Hepatocyte (in vitro differentiated cells): ENCODE measurements around the gene RASGRP1. TPM values are rescaled to one million over a fixed set of nuclear protein-coding genes. Genes with fewer than 3 reads are reported as not detected.

ENCODE experiments used
- DNase-seq: peaks from one replicate; pipeline ENCODE4 v3.0.0-alpha.2; 2016; ENCODE audit warnings: low spot score
- H2AFZ ChIP-seq: fragments of 200-600 bp; sonication (generic); 2 replicates; pipeline ENCODE4 v1.6.0; 2016; ENCODE audit warnings: antibody characterized with exemption, mild to moderate bottlenecking
- H3K27ac ChIP-seq: fragments of 200-600 bp; sonication (generic); 2 replicates; pipeline ENCODE4 v1.5.1; 2016; ENCODE audit warnings: mild to moderate bottlenecking
- H3K27me3 ChIP-seq: fragments of 200-600 bp; sonication (generic); 2 replicates; pipeline ENCODE4 v1.6.1; 2016
- H3K36me3 ChIP-seq: fragments of 200-600 bp; sonication (generic); replicated peaks from 2 replicates; pipeline ENCODE4 v1.5.1; 2016; ENCODE audit warnings: low read depth; ENCODE audit not compliant: insufficient read depth
- H3K4me1 ChIP-seq: fragments of 200-600 bp; sonication (generic); 2 replicates; pipeline ENCODE4 v1.5.1; 2016; ENCODE audit warnings: mild to moderate bottlenecking, moderate library complexity; ENCODE audit not compliant: insufficient read depth
- H3K4me2 ChIP-seq: fragments of 200-600 bp; sonication (generic); 2 replicates; pipeline ENCODE4 v1.6.0; 2016
- H3K4me3 ChIP-seq: fragments of 200-600 bp; sonication (generic); 2 replicates; pipeline ENCODE4 v1.5.1; 2016; ENCODE audit warnings: mild to moderate bottlenecking
- H3K79me2 ChIP-seq: fragments of 200-600 bp; sonication (generic); 2 replicates; pipeline ENCODE4 v1.6.0; 2017; ENCODE audit warnings: mild to moderate bottlenecking
- H3K9me2 ChIP-seq: fragments of 200-600 bp; sonication (generic); replicated peaks from 2 replicates; pipeline ENCODE4 v1.6.0; 2017; ENCODE audit warnings: mild to moderate bottlenecking; ENCODE audit not compliant: insufficient read depth
- H3K9me3 ChIP-seq: fragments of 200-600 bp; sonication (generic); 2 replicates; pipeline ENCODE4 v1.5.1; 2016; ENCODE audit warnings: low read depth, mild to moderate bottlenecking
- H4K20me1 ChIP-seq: fragments of 200-600 bp; sonication (generic); 2 replicates; pipeline ENCODE4 v1.6.0; 2016; ENCODE audit warnings: mild to moderate bottlenecking; ENCODE audit not compliant: insufficient read depth, poor library complexity, severe bottlenecking
- CTCF ChIP-seq: fragments of 200-600 bp; sonication (generic); IDR thresholded peaks from 2 replicates; pipeline ENCODE4 v1.5.1; 2016; ENCODE audit warnings: antibody characterized with exemption, mild to moderate bottlenecking; ENCODE audit not compliant: poor library complexity
- EZH2 ChIP-seq: fragments of 200-600 bp; sonication (generic); IDR thresholded peaks from 2 replicates; pipeline ENCODE4 v1.6.1; 2016; ENCODE audit warnings: antibody characterized with exemption, mild to moderate bottlenecking, borderline replicate concordance
- EZH2phosphoT487 ChIP-seq: fragments of 200-600 bp; sonication (generic); IDR thresholded peaks from one replicate; pipeline ENCODE4 v1.6.1; 2018; ENCODE audit warnings: antibody characterized with exemption, mild to moderate bottlenecking, low read depth, moderate library complexity; ENCODE audit not compliant: unreplicated experiment, severe bottlenecking
- WGBS: methylation state at CpG from one replicate; pipeline ENCODE4 v1.1.6; 2016; ENCODE audit warnings: low lambda C conversion rate; ENCODE audit errors: missing lambda C conversion rate; 5-methylcytosine and 5-hydroxymethylcytosine counted together
- polyA plus RNA-seq: library from polyadenylated mRNA; unstranded; fragments of >200 nt; fragmentation: Nextera tagmentation; extraction: Ambion mirVana; gene quantifications from 2 replicates; pipeline ENCODE4 v1.2.1, GENCODE V29; 2016
- total RNA-seq: library from RNA; depleted of rRNA; stranded (reverse); fragments of >200 nt; gene quantifications from 2 replicates; pipeline ENCODE4 v1.2.3, GENCODE V29; 2014

Gene RASGRP1
- total and polyA plus RNA-seq, 2 experiments from 2014 or later, result 0.41 to 0.53 TPM

- Histone ChIP-seq H3K9me3 (no peaks in the 10 kb centered on the region), H3K27ac (no peak overlapping the region), H2AFZ (no peak overlapping the region), H3K4me3 (no peak overlapping the region), H4K20me1 (no peaks in the 10 kb centered on the region), H3K4me2 (no peak overlapping the region), H3K9me2 (no peaks in the 10 kb centered on the region), H3K36me3 (no peaks in the 10 kb centered on the region), H3K4me1 (no peaks in the 10 kb centered on the region), H3K79me2 (no peaks in the 10 kb centered on the region), H3K27me3 (peaks cover 9% of the 10 kb centered on the region)
- no peak for DNase-seq
- WGBS, result 90% methylated on average over 4 of the region's 4 CpGs
- TF ChIP-seq CTCF (no peak), EZH2 (no peak), EZH2phosphoT487 (no peak)
These were observed 46.6 kb upstream of the RASGRP1 start for GRCh38 chr15:38611228-38611627.

- no peaks in the 10 kb centered on the region for H3K9me3 ChIP-seq
- no peaks in the 10 kb centered on the region for H3K9me2 ChIP-seq
- 82% methylated on average over 7 of the region's 7 CpGs for WGBS
- DNase-seq, result no peak
- no peaks in the 10 kb centered on the region for H3K36me3 ChIP-seq
- H3K4me3 ChIP-seq, result no peak overlapping the region
- TF ChIP-seq EZH2phosphoT487 (no peak), CTCF (no peak), EZH2 (no peak)
- H3K27me3 ChIP-seq, result peaks cover 13% of the 10 kb centered on the region
- no peaks in the 10 kb centered on the region for H3K79me2 ChIP-seq
- H3K27ac ChIP-seq, result no peak overlapping the region
- H3K4me1 ChIP-seq, result no peaks in the 10 kb centered on the region
- H3K4me2 ChIP-seq, result no peak overlapping the region
- no peaks in the 10 kb centered on the region for H4K20me1 ChIP-seq
- H2AFZ ChIP-seq, result no peak overlapping the region
These were observed 46.1 kb upstream of the RASGRP1 start for GRCh38 chr15:38610748-38611147.

- no peak overlapping the region for H3K4me2 ChIP-seq
- H2AFZ ChIP-seq, result no peak overlapping the region
- no peak overlapping the region for H3K27ac ChIP-seq
- no peaks in the 10 kb centered on the region for H3K4me1 ChIP-seq
- TF ChIP-seq EZH2 (no peak), CTCF (no peak), EZH2phosphoT487 (no peak)
- peaks cover 7% of the 10 kb centered on the region for H3K27me3 ChIP-seq
- H3K9me3 ChIP-seq, result no peaks in the 10 kb centered on the region
- H4K20me1 ChIP-seq, result no peaks in the 10 kb centered on the region
- H3K9me2 ChIP-seq, result no peaks in the 10 kb centered on the region
- no peaks in the 10 kb centered on the region for H3K79me2 ChIP-seq
- H3K36me3 ChIP-seq, result no peaks in the 10 kb centered on the region
- no peak for DNase-seq
- H3K4me3 ChIP-seq, result no peak overlapping the region
- 79% methylated on average over 4 of the region's 4 CpGs for WGBS
These were observed 44.6 kb upstream of the RASGRP1 start for GRCh38 chr15:38609097-38609738.

GRCh38 chr15:38608682-38609081, 44.1 kb upstream of the RASGRP1 start:
- Histone ChIP-seq H3K27me3 (peaks cover 7% of the 10 kb centered on the region), H3K36me3 (no peaks in the 10 kb centered on the region), H3K27ac (no peak overlapping the region), H3K9me2 (no peaks in the 10 kb centered on the region), H3K4me2 (no peak overlapping the region), H3K9me3 (no peaks in the 10 kb centered on the region), H4K20me1 (no peaks in the 10 kb centered on the region), H3K4me3 (no peak overlapping the region), H3K4me1 (no peaks in the 10 kb centered on the region), H3K79me2 (no peaks in the 10 kb centered on the region), H2AFZ (no peak overlapping the region)
- 65% methylated on average over 7 of the region's 7 CpGs for WGBS
- no peak for DNase-seq
- TF ChIP-seq EZH2, result no peak
- no peak for TF ChIP-seq CTCF
- no peak for TF ChIP-seq EZH2phosphoT487
